Measurements from ENCODE around the gene RPS10.

DNA sequence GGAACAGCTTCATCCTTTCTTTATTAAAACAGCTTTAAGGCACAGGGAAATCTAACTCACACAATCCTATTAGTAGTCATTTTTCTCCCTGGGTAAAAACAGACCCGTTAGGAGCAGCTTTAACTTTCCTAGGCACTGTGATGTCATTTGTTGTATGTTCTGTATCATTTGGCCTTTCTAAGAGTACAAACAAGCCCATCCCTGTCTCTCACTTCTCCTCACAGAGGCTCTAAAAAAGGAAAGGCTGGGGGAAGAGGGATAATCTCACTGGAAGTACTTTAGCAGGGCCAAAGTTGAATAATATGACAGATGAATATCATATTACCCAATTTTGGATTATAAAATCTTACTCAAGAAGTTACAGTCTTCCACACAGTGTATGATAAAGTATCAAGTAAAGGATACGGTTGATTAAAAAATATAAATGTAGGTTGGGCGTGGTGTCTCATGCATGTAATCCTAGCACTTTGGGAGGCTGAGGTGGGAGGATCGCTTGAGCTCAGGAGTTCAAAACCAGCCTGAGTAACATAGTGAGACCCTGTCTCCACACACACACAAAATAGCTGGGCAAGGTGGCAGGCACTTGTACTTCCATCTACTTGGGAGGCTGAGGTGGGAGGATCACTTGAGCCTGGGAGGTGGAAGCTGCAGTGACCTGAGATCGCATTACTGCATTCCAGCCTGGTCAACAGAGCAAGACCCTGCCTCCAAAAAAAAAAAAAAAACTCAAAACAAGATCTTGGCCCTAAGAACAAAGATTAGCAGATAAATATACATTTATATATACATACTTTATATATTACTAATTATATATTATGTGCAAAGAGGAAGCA lies 41.3 kb downstream of the RPS10 start:
- TF ChIP-seq HDAC2 (IDR thresholded peaks at IDR 0.05; ENCODE audit: borderline replicate concordance in 1 of 2, low read depth in 2 of 2, low read length in 2 of 2) (no peak), RBBP5 (IDR thresholded peaks at IDR 0.05; ENCODE audit: borderline replicate concordance, low read depth, low read length) (no peak), CTCF (IDR thresholded peaks at IDR 0.05; ENCODE audit: control extremely low read depth in 1 of 3, insufficient read depth in 1 of 3, low read depth in 1 of 3, low read length in 3 of 3) (no peak), POLR2A (IDR thresholded peaks at IDR 0.05; ENCODE audit: control extremely low read depth in 1 of 2, low read depth in 2 of 2, low read length in 2 of 2) (no peak), MAX (IDR thresholded peaks at IDR 0.05) (no peak), CHD2 (IDR thresholded peaks at IDR 0.05; ENCODE audit: low read length) (no peak), RAD21 (IDR thresholded peaks at IDR 0.05 in 1 of 2, conservative IDR thresholded peaks at IDR 0.05 in 1 of 2; ENCODE audit: low read depth in 2 of 2, low read length in 2 of 2) (no peak), ASH2L (IDR thresholded peaks at IDR 0.05; ENCODE audit: low read length) (no peak), CREB1 (IDR thresholded peaks at IDR 0.05) (no peak), EP300 (IDR thresholded peaks at IDR 0.05; ENCODE audit: borderline replicate concordance in 1 of 2, low read depth in 2 of 2, low read length in 2 of 2) (no peak)
- TF ChIP-seq, protein P1, sequence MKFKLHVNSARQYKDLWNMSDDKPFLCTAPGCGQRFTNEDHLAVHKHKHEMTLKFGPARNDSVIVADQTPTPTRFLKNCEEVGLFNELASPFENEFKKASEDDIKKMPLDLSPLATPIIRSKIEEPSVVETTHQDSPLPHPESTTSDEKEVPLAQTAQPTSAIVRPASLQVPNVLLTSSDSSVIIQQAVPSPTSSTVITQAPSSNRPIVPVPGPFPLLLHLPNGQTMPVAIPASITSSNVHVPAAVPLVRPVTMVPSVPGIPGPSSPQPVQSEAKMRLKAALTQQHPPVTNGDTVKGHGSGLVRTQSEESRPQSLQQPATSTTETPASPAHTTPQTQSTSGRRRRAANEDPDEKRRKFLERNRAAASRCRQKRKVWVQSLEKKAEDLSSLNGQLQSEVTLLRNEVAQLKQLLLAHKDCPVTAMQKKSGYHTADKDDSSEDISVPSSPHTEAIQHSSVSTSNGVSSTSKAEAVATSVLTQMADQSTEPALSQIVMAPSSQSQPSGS (IDR thresholded peaks at IDR 0.05; ENCODE audit: low read length), result no peak
